Measurements from ENCODE around the gene IL23A. TPM values are rescaled to one million over a fixed set of nuclear protein-coding genes. Genes with fewer than 3 reads are reported as not detected.

Gene IL23A
- total and polyA plus RNA-seq, 2 experiments from 2014 or later, result 0.31 TPM; not detected in 1

- Histone ChIP-seq H3K36me3 (ENCODE audit: low read depth) (no peaks in the 10 kb centered on the region), H3K79me2 (ENCODE audit: insufficient read depth) (no peaks in the 10 kb centered on the region), H3K4me2 (ENCODE audit: unreplicated experiment) (no peak overlapping the region), H3K9ac (no peak overlapping the region), H4K20me1 (ENCODE audit: insufficient read depth) (no peaks in the 10 kb centered on the region), H2AFZ (peak overlapping the region; percentile 42; the same call in 1 of the 2 replicates), H3K27me3 (replicated peaks; ENCODE audit: insufficient read depth) (no peaks in the 10 kb centered on the region), H3K27ac (no peak overlapping the region), H3K9me3 (ENCODE audit: low read depth) (no peaks in the 10 kb centered on the region), H3K4me1 (ENCODE audit: insufficient read depth) (no peaks in the 10 kb centered on the region), H3F3A (ENCODE audit: insufficient read depth) (no peaks in the 10 kb centered on the region), H3K9me2 (ENCODE audit: insufficient read depth) (no peaks in the 10 kb centered on the region), H3K4me3 (no peak overlapping the region)
- in situ Hi-C loops (cut with MboI), result no loop called here
- 71 to 75% methylated on average over 4 of the region's 4 CpGs for WGBS, 2 experiments (ENCODE audit: low coverage in 1 of 2, low lambda C conversion rate in 2 of 2, missing lambda C conversion rate in 2 of 2)
- DNase-seq, result peak; percentile 66
- TF ChIP-seq EZH2 (IDR thresholded peaks at IDR 0.05; ENCODE audit: insufficient read depth, poor library complexity, severe bottlenecking) (no peak), EZH2phosphoT487 (IDR thresholded peaks at IDR 0.05; ENCODE audit: insufficient read depth, low read depth) (no peak)
Measured at GRCh38 chr12:56377310-56377988, 38.8 kb downstream of the IL23A start.

GRCh38 chr12:56377989-56378316 lies 39.3 kb downstream of the IL23A start:
- in situ Hi-C loops (cut with MboI), result no loop called here
- H2AFZ ChIP-seq, result peak overlapping the region; percentile 42; the same call in 1 of the 2 replicates
- TF ChIP-seq EZH2 (IDR thresholded peaks at IDR 0.05; ENCODE audit: insufficient read depth, poor library complexity, severe bottlenecking) (no peak), EZH2phosphoT487 (IDR thresholded peaks at IDR 0.05; ENCODE audit: insufficient read depth, low read depth) (no peak)
- H3K36me3 ChIP-seq (ENCODE audit: low read depth), result no peaks in the 10 kb centered on the region
- no peak overlapping the region for H3K9ac ChIP-seq
- no peaks in the 10 kb centered on the region for H4K20me1 ChIP-seq (ENCODE audit: insufficient read depth)
- no peak overlapping the region for H3K4me3 ChIP-seq
- H3K27ac ChIP-seq, result no peak overlapping the region
- no peaks in the 10 kb centered on the region for H3K9me2 ChIP-seq (ENCODE audit: insufficient read depth)
- H3F3A ChIP-seq (ENCODE audit: insufficient read depth), result no peaks in the 10 kb centered on the region
- no peaks in the 10 kb centered on the region for H3K9me3 ChIP-seq (ENCODE audit: low read depth)
- no peak overlapping the region for H3K4me2 ChIP-seq (ENCODE audit: unreplicated experiment)
- DNase-seq, result no peak
- no peaks in the 10 kb centered on the region for H3K4me1 ChIP-seq (ENCODE audit: insufficient read depth)
- WGBS, 2 experiments (ENCODE audit: low coverage in 1 of 2, low lambda C conversion rate in 2 of 2, missing lambda C conversion rate in 2 of 2), result 93 to 100% methylated on average over 1 of the region's 1 CpG
- no peaks in the 10 kb centered on the region for H3K79me2 ChIP-seq (ENCODE audit: insufficient read depth)
- no peaks in the 10 kb centered on the region for H3K27me3 ChIP-seq (replicated peaks; ENCODE audit: insufficient read depth)

- Histone ChIP-seq H3K9ac (no peak overlapping the region), H3K9me2 (ENCODE audit: insufficient read depth) (no peaks in the 10 kb centered on the region), H2AFZ (no peak overlapping the region), H3K79me2 (ENCODE audit: insufficient read depth) (no peaks in the 10 kb centered on the region), H3K4me3 (no peak overlapping the region), H3K27me3 (replicated peaks; ENCODE audit: insufficient read depth) (no peaks in the 10 kb centered on the region), H3K9me3 (ENCODE audit: low read depth) (no peaks in the 10 kb centered on the region), H3K27ac (no peak overlapping the region), H4K20me1 (ENCODE audit: insufficient read depth) (no peaks in the 10 kb centered on the region), H3K4me1 (ENCODE audit: insufficient read depth) (peaks cover 11% of the 10 kb centered on the region; the same call in 1 of the 2 replicates), H3K36me3 (ENCODE audit: low read depth) (no peaks in the 10 kb centered on the region), H3F3A (ENCODE audit: insufficient read depth) (no peaks in the 10 kb centered on the region), H3K4me2 (ENCODE audit: unreplicated experiment) (no peak overlapping the region)
- DNase-seq, result no peak
- in situ Hi-C loops (cut with MboI), result no loop called here
- TF ChIP-seq EZH2phosphoT487 (IDR thresholded peaks at IDR 0.05; ENCODE audit: insufficient read depth, low read depth), result no peak
- TF ChIP-seq EZH2 (IDR thresholded peaks at IDR 0.05; ENCODE audit: insufficient read depth, poor library complexity, severe bottlenecking), result no peak
- 79 to 86% methylated on average over 16 of the region's 16 CpGs for WGBS, 2 experiments (ENCODE audit: low coverage in 1 of 2, low lambda C conversion rate in 2 of 2, missing lambda C conversion rate in 2 of 2)
Measured at GRCh38 chr12:56382611-56383010, 43.9 kb downstream of the IL23A start.

- Histone ChIP-seq H3K4me3 (no peak overlapping the region), H3K9ac (no peak overlapping the region), H3K4me1 (ENCODE audit: insufficient read depth) (peaks cover 12% of the 10 kb centered on the region; the same call in 1 of the 2 replicates), H3K9me3 (ENCODE audit: low read depth) (no peaks in the 10 kb centered on the region), H3K9me2 (ENCODE audit: insufficient read depth) (no peaks in the 10 kb centered on the region), H3K27ac (no peak overlapping the region), H3K79me2 (ENCODE audit: insufficient read depth) (no peaks in the 10 kb centered on the region), H3F3A (ENCODE audit: insufficient read depth) (no peaks in the 10 kb centered on the region), H3K27me3 (replicated peaks; ENCODE audit: insufficient read depth) (no peaks in the 10 kb centered on the region), H2AFZ (no peak overlapping the region), H3K36me3 (ENCODE audit: low read depth) (no peaks in the 10 kb centered on the region), H4K20me1 (ENCODE audit: insufficient read depth) (no peaks in the 10 kb centered on the region), H3K4me2 (ENCODE audit: unreplicated experiment) (no peak overlapping the region)
- DNase-seq, result peak; percentile 14
- 78 to 100% methylated on average over 1 of the region's 1 CpG for WGBS, 2 experiments (ENCODE audit: low coverage in 1 of 2, low lambda C conversion rate in 2 of 2, missing lambda C conversion rate in 2 of 2)
- TF ChIP-seq EZH2 (IDR thresholded peaks at IDR 0.05; ENCODE audit: insufficient read depth, poor library complexity, severe bottlenecking), result no peak
- no peak for TF ChIP-seq EZH2phosphoT487 (IDR thresholded peaks at IDR 0.05; ENCODE audit: insufficient read depth, low read depth)
- in situ Hi-C loops (cut with MboI), result no loop called here
Measured at GRCh38 chr12:56385873-56386272, 47.2 kb downstream of the IL23A start.

All from GM23248 (cell line).